ENCODE measurements around the gene S100Z.

S100Z gene

DNA sequence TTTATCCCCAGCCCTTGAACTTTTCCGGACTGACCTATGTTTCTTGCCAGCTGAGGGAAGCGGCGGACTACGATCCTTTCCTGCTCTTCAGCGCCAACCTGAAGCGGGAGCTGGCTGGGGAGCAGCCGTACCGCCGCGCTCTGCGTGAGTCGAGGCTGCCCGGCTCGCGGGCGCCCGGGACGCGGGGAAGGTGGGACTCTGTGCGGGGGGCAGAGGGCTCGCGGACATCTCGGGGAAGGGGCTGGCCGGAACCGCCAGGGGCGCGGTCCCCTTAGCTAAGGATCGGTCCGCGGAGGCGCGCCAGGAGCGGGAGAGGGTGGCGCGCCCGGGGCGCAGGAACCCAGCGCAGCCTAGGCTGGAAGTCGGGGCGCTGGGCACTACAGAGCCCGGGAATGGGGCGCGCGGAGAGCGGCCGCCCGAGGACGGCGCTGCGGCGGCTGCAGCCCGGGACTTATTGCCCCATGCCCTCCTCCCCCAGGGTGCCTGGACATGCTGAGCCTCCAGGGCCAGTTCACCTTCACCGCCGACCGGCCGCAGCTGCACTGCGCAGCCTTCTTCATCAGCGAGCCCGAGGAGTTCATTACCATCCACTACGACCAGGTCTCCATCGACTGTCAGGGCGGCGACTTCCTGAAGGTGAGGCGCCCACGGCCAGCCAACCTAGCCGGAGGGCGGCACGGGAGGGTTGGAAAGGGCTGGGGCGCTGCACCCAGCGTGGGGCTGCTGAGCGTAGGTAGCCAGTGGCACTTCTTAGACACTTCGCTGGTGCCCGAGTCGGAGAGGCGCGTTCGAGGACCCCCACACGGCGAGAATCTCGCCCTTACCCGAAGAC is 104.0 kb downstream of the S100Z start:
- TF ChIP-seq CREB1 (IDR thresholded peaks at IDR 0.05; ENCODE audit: low read depth) (no peak), FOXM1 (IDR thresholded peaks at IDR 0.05; ENCODE audit: borderline replicate concordance, low read depth) (no peak), TEAD4 (IDR thresholded peaks at IDR 0.05) (no peak), YY1 (IDR thresholded peaks at IDR 0.05; ENCODE audit: low read depth) (no peak), TAF1 (IDR thresholded peaks at IDR 0.05; ENCODE audit: low read depth) (no peak), ZBTB7A (IDR thresholded peaks at IDR 0.05; ENCODE audit: low read depth) (no peak), NFIC (IDR thresholded peaks at IDR 0.05) (no peak), RAD21 (IDR thresholded peaks at IDR 0.05; ENCODE audit: low read depth) (no peak), CEBPB (IDR thresholded peaks at IDR 0.05) (no peak), EGR1 (IDR thresholded peaks at IDR 0.05) (no peak), EP300 (IDR thresholded peaks at IDR 0.05; ENCODE audit: borderline replicate concordance) (no peak), TCF12 (IDR thresholded peaks at IDR 0.05; ENCODE audit: low read depth) (no peak)
- TF ChIP-seq, protein P1, sequence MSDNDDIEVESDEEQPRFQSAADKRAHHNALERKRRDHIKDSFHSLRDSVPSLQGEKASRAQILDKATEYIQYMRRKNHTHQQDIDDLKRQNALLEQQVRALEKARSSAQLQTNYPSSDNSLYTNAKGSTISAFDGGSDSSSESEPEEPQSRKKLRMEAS (IDR thresholded peaks at IDR 0.05), result no peak
- TF ChIP-seq, protein P2, sequence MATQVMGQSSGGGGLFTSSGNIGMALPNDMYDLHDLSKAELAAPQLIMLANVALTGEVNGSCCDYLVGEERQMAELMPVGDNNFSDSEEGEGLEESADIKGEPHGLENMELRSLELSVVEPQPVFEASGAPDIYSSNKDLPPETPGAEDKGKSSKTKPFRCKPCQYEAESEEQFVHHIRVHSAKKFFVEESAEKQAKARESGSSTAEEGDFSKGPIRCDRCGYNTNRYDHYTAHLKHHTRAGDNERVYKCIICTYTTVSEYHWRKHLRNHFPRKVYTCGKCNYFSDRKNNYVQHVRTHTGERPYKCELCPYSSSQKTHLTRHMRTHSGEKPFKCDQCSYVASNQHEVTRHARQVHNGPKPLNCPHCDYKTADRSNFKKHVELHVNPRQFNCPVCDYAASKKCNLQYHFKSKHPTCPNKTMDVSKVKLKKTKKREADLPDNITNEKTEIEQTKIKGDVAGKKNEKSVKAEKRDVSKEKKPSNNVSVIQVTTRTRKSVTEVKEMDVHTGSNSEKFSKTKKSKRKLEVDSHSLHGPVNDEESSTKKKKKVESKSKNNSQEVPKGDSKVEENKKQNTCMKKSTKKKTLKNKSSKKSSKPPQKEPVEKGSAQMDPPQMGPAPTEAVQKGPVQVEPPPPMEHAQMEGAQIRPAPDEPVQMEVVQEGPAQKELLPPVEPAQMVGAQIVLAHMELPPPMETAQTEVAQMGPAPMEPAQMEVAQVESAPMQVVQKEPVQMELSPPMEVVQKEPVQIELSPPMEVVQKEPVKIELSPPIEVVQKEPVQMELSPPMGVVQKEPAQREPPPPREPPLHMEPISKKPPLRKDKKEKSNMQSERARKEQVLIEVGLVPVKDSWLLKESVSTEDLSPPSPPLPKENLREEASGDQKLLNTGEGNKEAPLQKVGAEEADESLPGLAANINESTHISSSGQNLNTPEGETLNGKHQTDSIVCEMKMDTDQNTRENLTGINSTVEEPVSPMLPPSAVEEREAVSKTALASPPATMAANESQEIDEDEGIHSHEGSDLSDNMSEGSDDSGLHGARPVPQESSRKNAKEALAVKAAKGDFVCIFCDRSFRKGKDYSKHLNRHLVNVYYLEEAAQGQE (IDR thresholded peaks at IDR 0.05; ENCODE audit: low read depth), result no peak
- TF ChIP-seq, protein P3, sequence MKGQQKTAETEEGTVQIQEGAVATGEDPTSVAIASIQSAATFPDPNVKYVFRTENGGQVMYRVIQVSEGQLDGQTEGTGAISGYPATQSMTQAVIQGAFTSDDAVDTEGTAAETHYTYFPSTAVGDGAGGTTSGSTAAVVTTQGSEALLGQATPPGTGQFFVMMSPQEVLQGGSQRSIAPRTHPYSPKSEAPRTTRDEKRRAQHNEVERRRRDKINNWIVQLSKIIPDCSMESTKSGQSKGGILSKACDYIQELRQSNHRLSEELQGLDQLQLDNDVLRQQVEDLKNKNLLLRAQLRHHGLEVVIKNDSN (IDR thresholded peaks at IDR 0.05), result no peak

DNA sequence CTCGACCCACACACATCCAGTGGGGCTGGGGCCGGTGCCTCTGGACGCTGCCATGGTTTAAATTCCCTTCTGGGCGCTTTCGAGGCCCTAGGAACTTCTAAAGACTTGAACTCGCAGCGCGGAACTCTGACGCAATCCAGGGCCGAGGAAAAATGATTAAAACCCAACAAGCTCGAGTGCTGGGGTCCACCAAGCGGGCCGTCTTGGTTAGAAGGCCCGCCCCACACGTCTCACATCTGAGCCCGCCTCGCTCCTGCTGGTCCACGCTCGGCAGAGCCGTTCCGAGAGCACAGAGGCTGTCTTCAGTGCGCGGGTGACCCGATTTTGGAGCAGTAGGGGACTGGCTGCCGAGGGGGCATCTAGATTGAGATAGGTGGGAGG is 104.6 kb downstream of the S100Z start:
- TF ChIP-seq, protein P3 (IDR thresholded peaks at IDR 0.05), result no peak
- no peak for TF ChIP-seq CREB1 (IDR thresholded peaks at IDR 0.05; ENCODE audit: low read depth)
- TF ChIP-seq, protein P2 (IDR thresholded peaks at IDR 0.05; ENCODE audit: low read depth), result no peak
- TF ChIP-seq EP300 (IDR thresholded peaks at IDR 0.05; ENCODE audit: borderline replicate concordance), result no peak
- TF ChIP-seq NFIC (IDR thresholded peaks at IDR 0.05), result no peak
- TF ChIP-seq TCF12 (IDR thresholded peaks at IDR 0.05; ENCODE audit: low read depth), result no peak
- no peak for TF ChIP-seq TAF1 (IDR thresholded peaks at IDR 0.05; ENCODE audit: low read depth)
- TF ChIP-seq RAD21 (IDR thresholded peaks at IDR 0.05; ENCODE audit: low read depth), result no peak
- TF ChIP-seq, protein P1 (IDR thresholded peaks at IDR 0.05), result no peak
- TF ChIP-seq TEAD4 (IDR thresholded peaks at IDR 0.05), result no peak
- no peak for TF ChIP-seq EGR1 (IDR thresholded peaks at IDR 0.05)
- no peak for TF ChIP-seq ZBTB7A (IDR thresholded peaks at IDR 0.05; ENCODE audit: low read depth)
- TF ChIP-seq FOXM1 (IDR thresholded peaks at IDR 0.05; ENCODE audit: borderline replicate concordance, low read depth), result no peak
- no peak for TF ChIP-seq YY1 (IDR thresholded peaks at IDR 0.05; ENCODE audit: low read depth)
- TF ChIP-seq CEBPB (IDR thresholded peaks at IDR 0.05), result no peak

DNA sequence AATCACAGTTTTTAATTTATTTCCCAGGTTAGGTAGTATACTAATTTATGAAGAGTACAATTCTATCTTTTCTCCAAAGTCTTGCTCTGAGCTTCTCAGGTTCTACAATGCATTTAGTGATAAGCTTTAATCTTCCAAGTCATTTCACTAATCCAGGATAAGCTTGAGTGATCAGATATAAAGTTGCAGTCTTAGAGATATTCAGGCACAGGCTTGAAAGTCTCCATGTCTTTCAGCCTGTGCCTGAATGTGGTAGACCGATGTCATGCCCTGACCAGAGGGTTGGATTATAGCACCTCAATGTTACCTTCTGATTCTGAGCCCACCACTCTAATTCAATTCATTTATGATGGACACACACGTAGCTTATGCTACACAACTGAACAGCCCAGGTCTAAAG is 106.2 kb downstream of the S100Z start:
- TF ChIP-seq, protein P1 (IDR thresholded peaks at IDR 0.05), result no peak
- TF ChIP-seq FOXM1 (IDR thresholded peaks at IDR 0.05; ENCODE audit: borderline replicate concordance, low read depth), result no peak
- TF ChIP-seq TCF12 (IDR thresholded peaks at IDR 0.05; ENCODE audit: low read depth), result no peak

DNA sequence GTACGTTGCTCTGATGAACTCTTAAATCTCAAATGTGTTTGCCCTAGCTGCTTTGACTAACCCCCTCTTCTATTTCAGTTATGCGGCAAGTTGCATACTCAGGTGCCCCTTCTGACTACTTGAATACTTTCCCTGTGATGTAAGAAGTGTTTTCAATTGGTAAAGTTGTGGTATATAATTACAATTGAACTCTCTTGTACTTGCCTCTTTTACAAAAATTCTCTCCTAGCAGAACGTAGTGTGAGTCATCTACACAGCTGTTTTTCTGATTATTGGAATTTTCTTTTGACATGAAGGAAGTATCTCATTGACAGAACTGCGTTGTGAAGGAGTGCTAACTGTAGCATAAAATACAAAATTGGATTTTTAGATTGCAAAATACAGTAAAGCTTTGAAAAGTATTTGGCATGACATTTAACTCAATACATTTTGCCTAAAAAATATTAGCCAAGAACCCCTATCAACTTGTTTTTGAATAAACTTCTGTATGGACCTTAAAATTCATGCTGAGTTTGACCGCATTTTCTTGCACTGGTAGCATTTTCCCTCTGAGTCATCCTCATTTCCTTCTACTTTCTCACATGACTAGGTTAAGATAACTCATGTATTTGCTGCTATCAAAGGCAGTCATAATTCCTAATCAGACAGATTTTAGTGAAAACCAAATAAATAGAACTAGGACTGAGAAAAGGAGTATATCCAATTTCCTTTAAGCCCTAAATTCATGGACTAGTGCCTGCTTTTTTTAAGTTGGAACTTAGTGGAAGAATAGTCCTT is 109.4 kb downstream of the S100Z start:
- TF ChIP-seq TCF12 (IDR thresholded peaks at IDR 0.05; ENCODE audit: low read depth) (no peak), TEAD4 (IDR thresholded peaks at IDR 0.05) (peak; percentile 45)

DNA sequence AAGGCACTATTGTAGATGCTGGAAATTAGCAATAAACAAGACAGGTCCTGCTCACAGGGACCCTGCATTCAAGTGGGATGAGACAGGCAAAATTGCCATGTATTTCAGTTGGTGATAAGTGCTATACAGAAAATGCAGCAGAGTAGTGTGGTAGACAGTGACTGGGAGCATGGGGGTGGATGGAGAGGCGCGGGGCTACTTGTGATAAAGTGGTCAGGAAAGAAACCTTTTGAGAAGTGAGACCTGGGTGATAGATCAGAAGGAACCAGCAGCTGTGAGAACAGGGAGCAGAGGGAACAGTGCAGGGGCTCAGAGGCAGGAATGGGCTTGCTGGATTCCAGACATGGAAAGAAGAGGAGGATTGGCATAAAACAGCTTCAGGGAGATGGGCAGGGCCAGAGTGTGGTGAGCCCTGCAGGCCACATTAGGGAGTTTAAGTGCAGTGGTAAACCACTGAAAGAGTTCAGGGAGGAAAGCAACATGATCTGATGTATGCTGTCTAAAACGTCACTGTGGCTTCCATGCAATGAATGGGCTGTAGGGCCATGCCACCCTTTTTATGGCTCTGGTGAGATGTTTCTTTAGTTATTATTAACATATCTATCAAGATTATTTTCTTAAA is 110.3 kb downstream of the S100Z start:
- TF ChIP-seq TAF1 (IDR thresholded peaks at IDR 0.05; ENCODE audit: low read depth) (no peak), EGR1 (IDR thresholded peaks at IDR 0.05) (no peak), RAD21 (IDR thresholded peaks at IDR 0.05; ENCODE audit: low read depth) (no peak), EP300 (IDR thresholded peaks at IDR 0.05; ENCODE audit: borderline replicate concordance) (no peak), FOXM1 (IDR thresholded peaks at IDR 0.05; ENCODE audit: borderline replicate concordance, low read depth) (no peak), NFIC (IDR thresholded peaks at IDR 0.05) (no peak), CEBPB (IDR thresholded peaks at IDR 0.05) (no peak), TEAD4 (IDR thresholded peaks at IDR 0.05) (no peak), CREB1 (IDR thresholded peaks at IDR 0.05; ENCODE audit: low read depth) (no peak), TCF12 (IDR thresholded peaks at IDR 0.05; ENCODE audit: low read depth) (no peak)
- TF ChIP-seq, protein P3 (IDR thresholded peaks at IDR 0.05), result no peak
- TF ChIP-seq, protein P1 (IDR thresholded peaks at IDR 0.05), result no peak
- TF ChIP-seq, protein P2 (IDR thresholded peaks at IDR 0.05; ENCODE audit: low read depth), result no peak
